WTC11 (cell line): ENCODE results near the gene ABLIM2. TPM values are rescaled to one million over a fixed set of nuclear protein-coding genes. Genes with fewer than 3 reads are reported as not detected.

Experiments
- ATAC-seq: fragments of 200-7000 bp; cut with Tn5 transposase; 2 replicates; pipeline ENCODE4 v1.10.0; 2021; ENCODE audit warnings: mild to moderate bottlenecking, moderate library complexity
- CTCF ChIA-PET: fragments of 300-600 bp; sonication (Branson Sonifier 250); formaldehyde crosslinking; loops from one replicate; lab custom pipeline; 2021; ENCODE audit warnings: antibody characterized with exemption; lab: Charles Lee
- POLR2A ChIA-PET: fragments of 350-600 bp; sonication (Branson Sonifier 250); formaldehyde crosslinking; loops from one replicate; lab custom pipeline; 2021; ENCODE audit warnings: antibody characterized with exemption; lab: Charles Lee
- DNase-seq: peaks from one replicate; pipeline ENCODE4 v3.0.0; 2021; ENCODE audit warnings: low spot score
- H3K27ac Mint-ChIP-seq: 2 replicates; pipeline ENCODE4 v1.8.0; 2021; ENCODE audit warnings: mixed read lengths
- H3K27me3 Mint-ChIP-seq: 2 replicates; pipeline ENCODE4 v1.8.0; 2021; ENCODE audit warnings: low read depth, mild to moderate bottlenecking, moderate library complexity, mixed read lengths
- H3K36me3 Mint-ChIP-seq: 2 replicates; pipeline ENCODE4 v1.8.0; 2021; ENCODE audit warnings: mixed read lengths
- H3K4me1 Mint-ChIP-seq: 2 replicates; pipeline ENCODE4 v1.8.0; 2022; ENCODE audit warnings: mixed read lengths
- H3K4me3 Mint-ChIP-seq: 2 replicates; pipeline ENCODE4 v1.8.0; 2021; ENCODE audit warnings: mild to moderate bottlenecking, moderate library complexity, mixed read lengths
- H3K9me3 Mint-ChIP-seq: 2 replicates; pipeline ENCODE4 v1.8.0; 2021; ENCODE audit warnings: mixed read lengths
- E2F1 ChIP-seq: sonication (generic); formaldehyde crosslinking; IDR thresholded peaks from 2 replicates; pipeline ENCODE4 v1.8.0; 2022; ENCODE audit warnings: mild to moderate bottlenecking, missing genetic modification reagents
- HMGA2 ChIP-seq: fragments of 250-450 bp; sonication (Bioruptor Pico); IDR thresholded peaks from 2 replicates; pipeline ENCODE4 v1.4.0; 2021; ENCODE audit warnings: mild to moderate bottlenecking, moderate library complexity
- MYBL2 ChIP-seq: sonication (generic); formaldehyde crosslinking; IDR thresholded peaks from 2 replicates; pipeline ENCODE4 v1.8.1; 2023; ENCODE audit warnings: mild to moderate bottlenecking, moderate library complexity, missing genetic modification reagents
- NR1H2 ChIP-seq: sonication (generic); formaldehyde crosslinking; IDR thresholded peaks from 2 replicates; pipeline ENCODE4 v1.9.0; 2021; ENCODE audit warnings: mild to moderate bottlenecking, moderate library complexity, missing genetic modification reagents
- RELA ChIP-seq: sonication (generic); formaldehyde crosslinking; IDR thresholded peaks from 2 replicates; pipeline ENCODE4 v1.8.1; 2022; ENCODE audit warnings: missing genetic modification reagents, mild to moderate bottlenecking, borderline replicate concordance
- SMAD4 ChIP-seq: sonication (generic); formaldehyde crosslinking; IDR thresholded peaks from 2 replicates; pipeline ENCODE4 v1.8.0; 2022; ENCODE audit warnings: mild to moderate bottlenecking, missing genetic modification reagents
- SOX15 ChIP-seq: fragments of 250-450 bp; sonication (Bioruptor Pico); IDR thresholded peaks from 2 replicates; pipeline ENCODE4 v1.9.0; 2021; ENCODE audit warnings: mild to moderate bottlenecking
- SP1 ChIP-seq: sonication (generic); formaldehyde crosslinking; conservative IDR thresholded peaks from 2 replicates; pipeline ENCODE4 v1.8.1; 2022; ENCODE audit warnings: missing genetic modification reagents
- USF1 ChIP-seq: sonication (generic); formaldehyde crosslinking; IDR thresholded peaks from 2 replicates; pipeline ENCODE4 v1.8.0; 2022; ENCODE audit warnings: mild to moderate bottlenecking, missing genetic modification reagents
- ZBTB21 ChIP-seq: sonication (generic); formaldehyde crosslinking; IDR thresholded peaks from 2 replicates; pipeline ENCODE4 v1.8.1; 2023; ENCODE audit warnings: mild to moderate bottlenecking, missing genetic modification reagents, borderline replicate concordance
- ZNF121 ChIP-seq: sonication (generic); formaldehyde crosslinking; IDR thresholded peaks from 2 replicates; pipeline ENCODE4 v1.8.0; 2023; ENCODE audit warnings: missing genetic modification reagents
- ZNF232 ChIP-seq: sonication (generic); formaldehyde crosslinking; IDR thresholded peaks from 2 replicates; pipeline ENCODE4 v1.8.0; 2022; ENCODE audit warnings: mild to moderate bottlenecking, missing genetic modification reagents
- ZNF263 ChIP-seq: sonication (generic); formaldehyde crosslinking; IDR thresholded peaks from 2 replicates; pipeline ENCODE4 v1.8.1; 2022; ENCODE audit warnings: low read depth, mild to moderate bottlenecking, moderate library complexity, missing genetic modification reagents
- total RNA-seq: library from RNA; stranded (reverse); gene quantifications from 3 replicates; pipeline ENCODE4 v1.2.3, GENCODE V29; 2021
- TF ChIP-seq, protein P1 (sequence below): fragments of 250-450 bp; sonication (Bioruptor Pico); IDR thresholded peaks from 2 replicates; pipeline ENCODE4 v1.9.0; 2021; ENCODE audit warnings: mild to moderate bottlenecking
- TF ChIP-seq, protein P2 (sequence below): sonication (generic); formaldehyde crosslinking; IDR thresholded peaks from 2 replicates; pipeline ENCODE4 v1.8.1; 2023; ENCODE audit warnings: mild to moderate bottlenecking, missing genetic modification reagents, moderate library complexity
- TF ChIP-seq, protein P3 (sequence below): sonication (generic); formaldehyde crosslinking; IDR thresholded peaks from 2 replicates; pipeline ENCODE4 v1.8.0; 2023; ENCODE audit warnings: missing genetic modification reagents

ABLIM2 gene
- total RNA-seq, 1 experiment from 2014 or later = 2.6 TPM

- Mint-ChIP-seq H3K9me3 (no peaks in the 10 kb centered on the region), H3K27me3 (no peaks in the 10 kb centered on the region), H3K36me3 (no peaks in the 10 kb centered on the region), H3K4me1 (peaks cover 27% of the 10 kb centered on the region), H3K4me3 (no peak overlapping the region), H3K27ac (no peak overlapping the region)
- ATAC-seq (no peak), DNase-seq (no peak)
- CTCF ChIA-PET = no interaction called here
- POLR2A ChIA-PET = no interaction called here
- TF ChIP-seq ZNF263 (CRISPR knock-in tag) (no peak), HMGA2 (CRISPR knock-in tag) (peak; percentile 93)
Measured at GRCh38 chr4:8044244-8044643, 114.4 kb downstream of the ABLIM2 start.

GRCh38 chr4:8043596-8043995, 115.0 kb downstream of the ABLIM2 start:
- POLR2A ChIA-PET = no interaction called here
- TF ChIP-seq ZBTB21 (no peak), SP1 (CRISPR knock-in tag) (no peak), USF1 (no peak), NR1H2 (CRISPR knock-in tag) (no peak)
- no peak for ATAC-seq
- Mint-ChIP-seq H3K27me3 (no peaks in the 10 kb centered on the region), H3K4me3 (no peak overlapping the region), H3K36me3 (no peaks in the 10 kb centered on the region), H3K4me1 (peaks cover 27% of the 10 kb centered on the region), H3K9me3 (no peaks in the 10 kb centered on the region), H3K27ac (peak overlapping the region; percentile 50; the same call in 1 of the 2 replicates)
- DNase-seq = no peak
- CTCF ChIA-PET = no interaction called here

DNA sequence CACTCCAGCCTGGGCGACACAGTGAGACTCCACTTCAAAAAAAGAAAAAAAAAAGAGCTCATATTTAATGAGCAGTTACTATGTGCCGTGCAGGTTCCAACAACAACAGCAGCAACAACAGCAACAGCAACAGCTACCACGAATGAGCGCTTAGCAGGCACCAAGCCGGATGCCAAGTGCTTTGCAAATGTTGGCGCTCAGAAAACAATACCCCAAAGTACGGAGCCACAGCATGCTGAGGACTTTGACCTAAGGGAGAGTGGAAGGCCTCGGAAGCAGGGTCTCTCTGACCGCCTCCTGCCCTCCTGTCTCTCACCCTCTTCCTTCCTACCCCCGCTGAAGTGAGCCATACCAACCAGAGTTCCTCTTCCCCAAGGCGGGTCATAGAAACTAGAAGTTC, 116.7 kb downstream of the ABLIM2 start:
- Mint-ChIP-seq H3K36me3 (no peaks in the 10 kb centered on the region), H3K4me1 (peaks cover 15% of the 10 kb centered on the region)
- no peak for DNase-seq
- TF ChIP-seq, protein P1, sequence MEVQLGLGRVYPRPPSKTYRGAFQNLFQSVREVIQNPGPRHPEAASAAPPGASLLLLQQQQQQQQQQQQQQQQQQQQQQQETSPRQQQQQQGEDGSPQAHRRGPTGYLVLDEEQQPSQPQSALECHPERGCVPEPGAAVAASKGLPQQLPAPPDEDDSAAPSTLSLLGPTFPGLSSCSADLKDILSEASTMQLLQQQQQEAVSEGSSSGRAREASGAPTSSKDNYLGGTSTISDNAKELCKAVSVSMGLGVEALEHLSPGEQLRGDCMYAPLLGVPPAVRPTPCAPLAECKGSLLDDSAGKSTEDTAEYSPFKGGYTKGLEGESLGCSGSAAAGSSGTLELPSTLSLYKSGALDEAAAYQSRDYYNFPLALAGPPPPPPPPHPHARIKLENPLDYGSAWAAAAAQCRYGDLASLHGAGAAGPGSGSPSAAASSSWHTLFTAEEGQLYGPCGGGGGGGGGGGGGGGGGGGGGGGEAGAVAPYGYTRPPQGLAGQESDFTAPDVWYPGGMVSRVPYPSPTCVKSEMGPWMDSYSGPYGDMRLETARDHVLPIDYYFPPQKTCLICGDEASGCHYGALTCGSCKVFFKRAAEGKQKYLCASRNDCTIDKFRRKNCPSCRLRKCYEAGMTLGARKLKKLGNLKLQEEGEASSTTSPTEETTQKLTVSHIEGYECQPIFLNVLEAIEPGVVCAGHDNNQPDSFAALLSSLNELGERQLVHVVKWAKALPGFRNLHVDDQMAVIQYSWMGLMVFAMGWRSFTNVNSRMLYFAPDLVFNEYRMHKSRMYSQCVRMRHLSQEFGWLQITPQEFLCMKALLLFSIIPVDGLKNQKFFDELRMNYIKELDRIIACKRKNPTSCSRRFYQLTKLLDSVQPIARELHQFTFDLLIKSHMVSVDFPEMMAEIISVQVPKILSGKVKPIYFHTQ (CRISPR knock-in tag) = no peak
- TF ChIP-seq MYBL2 (CRISPR knock-in tag) = no peak
- TF ChIP-seq, all 79 proteins: peak for 0
- H3K4me3 Mint-ChIP-seq = no peak overlapping the region
- ATAC-seq = no peak
- ChIA-PET POLR2A (no interaction called here), CTCF (no interaction called here)
- H3K27ac Mint-ChIP-seq = no peak overlapping the region
- no peaks in the 10 kb centered on the region for H3K9me3 Mint-ChIP-seq
- no peaks in the 10 kb centered on the region for H3K27me3 Mint-ChIP-seq

GRCh38 chr4:8041172-8041571, 117.4 kb downstream of the ABLIM2 start:
- DNase-seq (no peak), ATAC-seq (no peak)
- H3K4me3 Mint-ChIP-seq = no peak overlapping the region
- POLR2A ChIA-PET = no interaction called here
- TF ChIP-seq SOX15 (CRISPR knock-in tag) (no peak), ZNF121 (CRISPR knock-in tag) (no peak), USF1 (no peak), ZNF232 (no peak), RELA (CRISPR knock-in tag) (no peak), SMAD4 (CRISPR knock-in tag) (no peak), E2F1 (CRISPR knock-in tag) (no peak)
- TF ChIP-seq, protein P1 (CRISPR knock-in tag) = no peak
- TF ChIP-seq, protein P2, sequence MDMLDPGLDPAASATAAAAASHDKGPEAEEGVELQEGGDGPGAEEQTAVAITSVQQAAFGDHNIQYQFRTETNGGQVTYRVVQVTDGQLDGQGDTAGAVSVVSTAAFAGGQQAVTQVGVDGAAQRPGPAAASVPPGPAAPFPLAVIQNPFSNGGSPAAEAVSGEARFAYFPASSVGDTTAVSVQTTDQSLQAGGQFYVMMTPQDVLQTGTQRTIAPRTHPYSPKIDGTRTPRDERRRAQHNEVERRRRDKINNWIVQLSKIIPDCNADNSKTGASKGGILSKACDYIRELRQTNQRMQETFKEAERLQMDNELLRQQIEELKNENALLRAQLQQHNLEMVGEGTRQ (CRISPR knock-in tag) = no peak
- TF ChIP-seq, protein P3, sequence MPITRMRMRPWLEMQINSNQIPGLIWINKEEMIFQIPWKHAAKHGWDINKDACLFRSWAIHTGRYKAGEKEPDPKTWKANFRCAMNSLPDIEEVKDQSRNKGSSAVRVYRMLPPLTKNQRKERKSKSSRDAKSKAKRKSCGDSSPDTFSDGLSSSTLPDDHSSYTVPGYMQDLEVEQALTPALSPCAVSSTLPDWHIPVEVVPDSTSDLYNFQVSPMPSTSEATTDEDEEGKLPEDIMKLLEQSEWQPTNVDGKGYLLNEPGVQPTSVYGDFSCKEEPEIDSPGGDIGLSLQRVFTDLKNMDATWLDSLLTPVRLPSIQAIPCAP (CRISPR knock-in tag) = no peak
- no peaks in the 10 kb centered on the region for H3K36me3 Mint-ChIP-seq
- no peak overlapping the region for H3K27ac Mint-ChIP-seq
- CTCF ChIA-PET = no interaction called here
- no peaks in the 10 kb centered on the region for H3K9me3 Mint-ChIP-seq
- no peaks in the 10 kb centered on the region for H3K27me3 Mint-ChIP-seq
- peaks cover 12% of the 10 kb centered on the region for H3K4me1 Mint-ChIP-seq
